ENCODE measurements around the gene BARHL2. TPM values are rescaled to one million over a fixed set of nuclear protein-coding genes. Genes with fewer than 3 reads are reported as not detected.

BARHL2 gene
- total and polyA plus RNA-seq, 2 of the 4 experiments (the other 2 are of a cell fraction): not detected

- no peak overlapping the region for H3K4me2 ChIP-seq (ENCODE audit: low read depth, low read length)
- no peak overlapping the region for H3K14ac ChIP-seq (replicated peaks; ENCODE audit: low read depth, low read length)
- no peak overlapping the region for H3K23ac ChIP-seq (ENCODE audit: low read depth, low read length)
- DNase-seq: no peak
- H3K4me3 ChIP-seq (ENCODE audit: insufficient read depth, low read depth, low read length): no peak overlapping the region
- no peak overlapping the region for H3K9ac ChIP-seq (ENCODE audit: low read depth, low read length)
- H4K5ac ChIP-seq (ENCODE audit: low read depth, low read length): no peak overlapping the region
- H3K79me1 ChIP-seq (ENCODE audit: low read depth in 1 of 2, low read length in 2 of 2): no peaks in the 10 kb centered on the region
- ChIA-PET CTCF (no interaction called here), POLR2A (ENCODE audit: unreplicated experiment) (no interaction called here)
- peaks cover 4% of the 10 kb centered on the region; the same call in 1 of the 2 replicates for H3K9me3 ChIP-seq (ENCODE audit: control insufficient read depth, insufficient read depth, low read length)
- 0% methylated on average over 2 of the region's 15 CpGs; no CpG with 5 or more reads in 1 of the 2 experiments for whole genome bisulfite sequencing, 2 experiments (ENCODE audit: extremely low coverage in 2 of 2, insufficient read length in 1 of 2)
- H3K27ac ChIP-seq (ENCODE audit: insufficient read depth, low read length): no peak overlapping the region
- no peak overlapping the region for H3K18ac ChIP-seq (ENCODE audit: low read depth, low read length)
- peaks cover 88% of the 10 kb centered on the region for H3K27me3 ChIP-seq (ENCODE audit: control insufficient read depth, insufficient read depth, low read length)
- no peak overlapping the region for H2AFZ ChIP-seq (replicated peaks; ENCODE audit: low read length, poor library complexity)
- in situ Hi-C loops (cut with MboI; ENCODE audit: low sequenced_read_pairs): no loop called here
- H2BK120ac ChIP-seq (ENCODE audit: low read depth, low read length): no peak overlapping the region
- H4K91ac ChIP-seq (ENCODE audit: insufficient read depth, low read depth, low read length): no peak overlapping the region
- H2AK5ac ChIP-seq (ENCODE audit: low read depth, low read length): no peak overlapping the region
- H2BK15ac ChIP-seq (ENCODE audit: low read depth, low read length): no peak overlapping the region
- H3K36me3 ChIP-seq (ENCODE audit: control insufficient read depth, insufficient read depth, low read length): no peaks in the 10 kb centered on the region
- no peak for ATAC-seq (ENCODE audit: low read depth)
- no peaks in the 10 kb centered on the region for H3K9me1 ChIP-seq (ENCODE audit: insufficient read depth, low read length)
- H4K8ac ChIP-seq (ENCODE audit: low read depth in 2 of 2, low read length in 2 of 2): no peak overlapping the region
- dilution Hi-C loops (cut with HindIII; ENCODE audit: low sequenced_read_pairs, unreplicated experiment): no loop called here
- no peak overlapping the region for H2AK9ac ChIP-seq (replicated peaks; ENCODE audit: low read depth, low read length, poor library complexity)
- TF ChIP-seq MXI1 (IDR thresholded peaks at IDR 0.05; ENCODE audit: borderline replicate concordance, low read depth, low read length): no peak
- no peaks in the 10 kb centered on the region for H4K20me1 ChIP-seq (ENCODE audit: insufficient read depth, low read length)
- H3K4me1 ChIP-seq (ENCODE audit: control insufficient read depth, insufficient read depth, low read length): no peaks in the 10 kb centered on the region
- no peak overlapping the region for H2BK20ac ChIP-seq (ENCODE audit: low read depth, low read length)
- no peak overlapping the region for H2BK5ac ChIP-seq (ENCODE audit: low read depth, low read length, poor library complexity, severe bottlenecking)
- H3K4ac ChIP-seq (ENCODE audit: low read depth, low read length): no peak overlapping the region
- no TSS peak for BruUV-seq (replicated peaks)
- intact Hi-C loops (cut with micrococcal nuclease): no loop called here
- H3K56ac ChIP-seq (ENCODE audit: extremely low read depth, insufficient read depth, low read length): no peak overlapping the region
Measured at GRCh38 chr1:90712915-90713730, 4.0 kb downstream of the BARHL2 start.

Measured in IMR-90 (cell line).